K562 (cell line): ENCODE data around the gene PHF19. TPM values are rescaled to one million over a fixed set of nuclear protein-coding genes. Genes with fewer than 3 reads are reported as not detected.

Source experiments
- BRCA1 ChIP-seq, 2 experiments: fragments of 450-650 bp in 1 of 2; sonication (generic) in 1 of 2; formaldehyde crosslinking in 1 of 2; IDR thresholded peaks; 2 replicates each; pipeline versions ENCODE4 v1.5.0 to v1.6.1; 2017 to 2020; ENCODE audit warnings: mild to moderate bottlenecking in 1 of 2, missing genetic modification reagents in 1 of 2
- E2F4 ChIP-seq: sonication (generic); formaldehyde crosslinking; IDR thresholded peaks from 2 replicates; pipeline ENCODE4 v1.8.0; 2022; ENCODE audit warnings: mild to moderate bottlenecking, low read depth, missing genetic modification reagents
- ETV1 ChIP-seq: fragments of 450-650 bp; conservative IDR thresholded peaks from 2 replicates; pipeline ENCODE4 v1.6.1; 2016; ENCODE audit warnings: missing genetic modification characterization, control low read depth, low read depth, missing compliant biosample characterization
- EZH2 ChIP-seq: IDR thresholded peaks from 2 replicates; pipeline ENCODE4 v1.6.1; 2012; ENCODE audit warnings: low read depth, mild to moderate bottlenecking, inconsistent platforms, low read length, borderline replicate concordance
- FOXJ3 ChIP-seq: sonication (generic); formaldehyde crosslinking; IDR thresholded peaks from 2 replicates; pipeline ENCODE4 v1.4.0; 2020; ENCODE audit warnings: mild to moderate bottlenecking, missing genetic modification reagents
- FOXP1 ChIP-seq: sonication (generic); formaldehyde crosslinking; IDR thresholded peaks from 2 replicates; pipeline ENCODE4 v1.8.0; 2022; ENCODE audit warnings: mild to moderate bottlenecking, missing genetic modification reagents
- HCFC1 ChIP-seq: IDR thresholded peaks from 2 replicates; pipeline ENCODE4 v1.6.1; 2012; ENCODE audit warnings: low read depth, low read length, improper control_type of control experiment
- KDM2B ChIP-seq: fragments of 250-450 bp; sonication (Bioruptor Pico); IDR thresholded peaks from 2 replicates; pipeline ENCODE4 v1.8.0; 2021; ENCODE audit warnings: mild to moderate bottlenecking, moderate library complexity
- MAFF ChIP-seq: IDR thresholded peaks from 2 replicates; pipeline ENCODE4 v1.6.1; 2012; ENCODE audit warnings: low read length, improper control_type of control experiment
- MAFG ChIP-seq: fragments of 450-650 bp; conservative IDR thresholded peaks from 2 replicates; pipeline ENCODE4 v1.6.1; 2016; ENCODE audit warnings: missing genetic modification characterization, missing compliant biosample characterization
- MAFK ChIP-seq: IDR thresholded peaks from 2 replicates; pipeline ENCODE4 v1.6.1; 2011; ENCODE audit warnings: low read length, improper control_type of control experiment
- MCM5 ChIP-seq: fragments of 450-650 bp; IDR thresholded peaks from 2 replicates; pipeline ENCODE4 v1.6.1; 2016; ENCODE audit warnings: low read depth
- MLX ChIP-seq, 2 experiments: fragments of 450-650 bp in 1 of 2; sonication (generic) in 1 of 2; formaldehyde crosslinking; conservative IDR thresholded peaks; 2 replicates each; pipeline versions ENCODE4 v1.4.0 to v1.8.1; 2020 to 2022; ENCODE audit warnings: mild to moderate bottlenecking in 1 of 2, missing genetic modification reagents in 1 of 2
- MYC ChIP-seq, 2 experiments: fragments of 250-450 bp in 1 of 2; sonication (Bioruptor Pico) in 1 of 2; IDR thresholded peaks; 2 replicates each; pipeline versions ENCODE4 v1.5.1 to v1.6.1; 2012 to 2021; ENCODE audit warnings: low read depth in 2 of 2, borderline replicate concordance in 1 of 2, improper control_type of control experiment in 1 of 2, low read length in 1 of 2, mild to moderate bottlenecking in 1 of 2, moderate library complexity in 1 of 2
- NCOA1 ChIP-seq: fragments of 450-650 bp; IDR thresholded peaks from 2 replicates; pipeline ENCODE4 v1.6.1; 2016; ENCODE audit warnings: low read depth
- POLR2AphosphoS2 ChIP-seq: IDR thresholded peaks from 2 replicates; pipeline ENCODE4 v1.6.1; 2012; ENCODE audit warnings: low read length, improper control_type of control experiment
- RHOXF2B ChIP-seq: fragments of 250-450 bp; sonication (Bioruptor Pico); conservative IDR thresholded peaks from 2 replicates; pipeline ENCODE4 v1.5.1; 2021
- SFPQ ChIP-seq: fragments of 200-400 bp; formaldehyde crosslinking; IDR thresholded peaks from 2 replicates; pipeline ENCODE4 v1.6.1; 2017; ENCODE audit warnings: mild to moderate bottlenecking, low read depth, low read length, moderate library complexity
- SIX5 ChIP-seq, 2 experiments: IDR thresholded peaks; 2 replicates each; pipeline ENCODE4 v1.6.1; 2011; ENCODE audit warnings: low read length in 2 of 2, borderline replicate concordance in 1 of 2, low read depth in 1 of 2, mild to moderate bottlenecking in 1 of 2, moderate library complexity in 1 of 2; ENCODE audit not compliant: insufficient read depth in 1 of 2
- SNAPC5 ChIP-seq: fragments of 250-450 bp; sonication (Bioruptor Pico); IDR thresholded peaks from 2 replicates; pipeline ENCODE4 v1.8.0; 2021; ENCODE audit warnings: moderate library complexity, mild to moderate bottlenecking, inconsistent platforms
- TCF7 ChIP-seq: sonication (generic); IDR thresholded peaks from 2 replicates; pipeline ENCODE4 v1.6.1; 2016; ENCODE audit warnings: antibody characterized with exemption, borderline replicate concordance
- ZC3H4 ChIP-seq: sonication (generic); formaldehyde crosslinking; IDR thresholded peaks from 2 replicates; pipeline ENCODE4 v1.9.0; 2021; ENCODE audit warnings: missing genetic modification reagents, borderline replicate concordance
- ZNF324 ChIP-seq: fragments of 250-450 bp; sonication (Bioruptor Pico); IDR thresholded peaks from 2 replicates; pipeline ENCODE4 v1.4.0; 2020; ENCODE audit warnings: mild to moderate bottlenecking
- ZNF644 ChIP-seq: fragments of 200-800 bp; sonication (Bioruptor generic); IDR thresholded peaks from 2 replicates; pipeline ENCODE4 v1.6.1; 2016; ENCODE audit warnings: low read depth, missing genetic modification characterization, missing compliant biosample characterization
- polyA plus RNA-seq, 8 experiments: library from polyadenylated mRNA; depleted of rRNA in 4 of 8; stranded (reverse) in 5 of 8; unstranded in 3 of 8; fragments of >200 nt; fragmentation: Nextera tagmentation in 2 of 8; fragmentation: Illumina TruSeq in 1 of 8; extraction: Ambion mirVana in 2 of 8; extraction: Trizol in 1 of 8; gene quantifications; 2 replicates each; pipeline versions ENCODE4 v1.2.1 to v1.2.3, GENCODE V29; 2011 to 2014; ENCODE audit warnings: inconsistent platforms in 1 of 8, missing spikeins in 1 of 8
- total RNA-seq, 7 experiments: library from RNA; depleted of rRNA in 6 of 7; stranded (reverse); fragments of >200 nt in 6 of 7; fragmentation: Illumina TruSeq in 2 of 7; extraction: Trizol in 2 of 7; gene quantifications; 2 replicates each; pipeline versions ENCODE4 v1.2.1 to v1.2.3, GENCODE V29; 2011 to 2021; ENCODE audit warnings: low replicate concordance in 1 of 7

Gene PHF19
- total and polyA plus RNA-seq, 9 of the 15 experiments (the other 6 are each of a cell fraction or from before 2014, with no cell fraction given) = 95.8 to 403 (median 255) TPM

GRCh38 chr9:120875954-120876841, 790 bp downstream of the PHF19 start (continued):
- TF ChIP-seq E2F4 (CRISPR knock-in tag) (no peak), MAFK (peak; percentile 62), NCOA1 (no peak), EZH2 (no peak), RHOXF2B (CRISPR knock-in tag) (no peak), SIX5 (IDR thresholded peaks at IDR 0.05; ENCODE audit: borderline replicate concordance in 1 of 2, insufficient read depth in 1 of 2, low read depth in 1 of 2, low read length in 2 of 2) (no peak), MLX (CRISPR knock-in tag; conservative IDR thresholded peaks at IDR 0.05) (peak in 1 of 2 experiments; percentile 89; a peak in 1 of 4 replicates), FOXP1 (no peak), HCFC1 (0 out of 2 replicates have a peak, but pooled peaks have one; percentile 34), MYC (IDR thresholded peaks at IDR 0.05; ENCODE audit: low read depth, low read length) (peak; percentile 88), MYC (CRISPR knock-in tag; IDR thresholded peaks at IDR 0.05; ENCODE audit: borderline replicate concordance, low read depth) (no peak), SFPQ (no peak), MAFF (0 out of 2 replicates have a peak, but pooled peaks have one; percentile 13), KDM2B (CRISPR knock-in tag) (no peak), SNAPC5 (CRISPR knock-in tag) (no peak), ZNF324 (no peak), ZC3H4 (no peak), FOXJ3 (CRISPR knock-in tag) (no peak), MAFG (tag) (no peak), BRCA1 (IDR thresholded peaks at IDR 0.05) (no peak), BRCA1 (CRISPR knock-in tag; IDR thresholded peaks at IDR 0.05) (no peak), POLR2AphosphoS2 (peak; percentile 85), TCF7 (no peak), ETV1 (tag) (no peak), ZNF644 (tag) (no peak), MCM5 (no peak)
